GM23338 (cell line): ENCODE measurements around the gene MYOM3. TPM values are rescaled to one million over a fixed set of nuclear protein-coding genes. Genes with fewer than 3 reads are reported as not detected.
A peak's percentile ranks its signal among the peaks of the same experiment; 100 is the strongest.

Experiments used
- ATAC-seq: fragments of 200-7000 bp; cut with Tn5 transposase; 3 replicates; pipeline ENCODE4 v1.9.1; 2020
- DNase-seq: peaks from one replicate; pipeline ENCODE4 v3.0.0-alpha.2; 2015; ENCODE audit warnings: low spot score
- H2AFZ ChIP-seq: fragments of 200-600 bp; sonication (generic); 2 replicates; pipeline ENCODE4 v1.8.0; 2016; ENCODE audit warnings: antibody characterized with exemption, mild to moderate bottlenecking, moderate library complexity
- H3F3A ChIP-seq: fragments of 200-600 bp; sonication (generic); replicated peaks from 2 replicates; pipeline ENCODE4 v1.8.0; 2017; ENCODE audit warnings: antibody characterized with exemption, mixed run types, low read depth
- H3K27ac ChIP-seq: fragments of 200-600 bp; sonication (generic); 2 replicates; pipeline ENCODE4 v1.6.1; 2016; ENCODE audit warnings: low read depth
- H3K27me3 ChIP-seq: fragments of 200-600 bp; sonication (generic); 2 replicates; pipeline ENCODE4 v1.8.0; 2016; ENCODE audit warnings: mild to moderate bottlenecking, mixed run types, moderate library complexity; ENCODE audit not compliant: insufficient read depth
- H3K36me3 ChIP-seq: fragments of 200-600 bp; sonication (generic); 2 replicates; pipeline ENCODE4 v1.8.0; 2016; ENCODE audit warnings: mild to moderate bottlenecking; ENCODE audit not compliant: insufficient read depth
- H3K4me1 ChIP-seq: fragments of 200-600 bp; sonication (generic); 2 replicates; pipeline ENCODE4 v1.8.0; 2016; ENCODE audit warnings: mild to moderate bottlenecking, moderate library complexity; ENCODE audit not compliant: insufficient read depth
- H3K4me2 ChIP-seq: fragments of 200-600 bp; sonication (generic); 2 replicates; pipeline ENCODE4 v1.7.1; 2017; ENCODE audit warnings: mixed run types
- H3K4me3 ChIP-seq: fragments of 200-600 bp; sonication (generic); 2 replicates; pipeline ENCODE4 v1.6.1; 2016; ENCODE audit warnings: mixed run types
- H3K79me2 ChIP-seq: fragments of 200-600 bp; sonication (generic); replicated peaks from 2 replicates; pipeline ENCODE4 v1.8.0; 2017; ENCODE audit warnings: mild to moderate bottlenecking; ENCODE audit not compliant: insufficient read depth
- H3K9me2 ChIP-seq: fragments of 200-600 bp; sonication (generic); 2 replicates; pipeline ENCODE4 v1.8.0; 2017; ENCODE audit not compliant: insufficient read depth
- H4K20me1 ChIP-seq: fragments of 200-600 bp; sonication (generic); replicated peaks from 2 replicates; pipeline ENCODE4 v1.8.0; 2017; ENCODE audit warnings: mild to moderate bottlenecking; ENCODE audit not compliant: insufficient read depth
- H3K27ac Mint-ChIP-seq: 2 replicates; pipeline ENCODE4 v1.8.0; 2020; ENCODE audit warnings: inconsistent platforms, mild to moderate bottlenecking, moderate library complexity, mixed read lengths
- H3K27me3 Mint-ChIP-seq: 3 replicates; pipeline ENCODE4 v1.8.0; 2022; ENCODE audit warnings: low read depth, mild to moderate bottlenecking, moderate library complexity, mixed read lengths, inconsistent platforms; ENCODE audit not compliant: insufficient read depth, poor library complexity
- H3K36me3 Mint-ChIP-seq: 3 replicates; pipeline ENCODE4 v1.8.0; 2021; ENCODE audit warnings: low read depth, mild to moderate bottlenecking, inconsistent platforms, moderate library complexity, mixed read lengths
- H3K4me1 Mint-ChIP-seq: 3 replicates; pipeline ENCODE4 v1.8.0; 2020; ENCODE audit warnings: mild to moderate bottlenecking, inconsistent platforms, mixed read lengths
- H3K4me3 Mint-ChIP-seq: 3 replicates; pipeline ENCODE4 v1.8.0; 2021; ENCODE audit warnings: moderate library complexity, mild to moderate bottlenecking, inconsistent platforms, mixed read lengths
- H3K9me3 Mint-ChIP-seq: 3 replicates; pipeline ENCODE4 v1.8.0; 2020; ENCODE audit warnings: moderate library complexity, mild to moderate bottlenecking, inconsistent platforms, mixed read lengths
- CREB1 ChIP-seq: fragments of 250-450 bp; sonication (Bioruptor Pico); IDR thresholded peaks from 2 replicates; pipeline ENCODE4 v1.5.0; 2020; ENCODE audit warnings: low read depth, mild to moderate bottlenecking, moderate library complexity
- EZH2 ChIP-seq: fragments of 200-600 bp; sonication (generic); IDR thresholded peaks from one replicate; pipeline ENCODE4 v1.8.0; 2017; ENCODE audit warnings: antibody characterized with exemption, mild to moderate bottlenecking, low read depth; ENCODE audit not compliant: unreplicated experiment
- EZH2phosphoT487 ChIP-seq: fragments of 200-600 bp; sonication (generic); IDR thresholded peaks from one replicate; pipeline ENCODE4 v1.8.1; 2018; ENCODE audit warnings: antibody characterized with exemption; ENCODE audit not compliant: unreplicated experiment
- JUNB ChIP-seq: IDR thresholded peaks from one replicate; pipeline ENCODE4 v1.6.1; 2016; ENCODE audit warnings: antibody characterized with exemption; ENCODE audit not compliant: unreplicated experiment
- NANOG ChIP-seq: IDR thresholded peaks from 2 replicates; pipeline ENCODE4 v1.6.1; 2016; ENCODE audit warnings: antibody characterized with exemption, borderline replicate concordance
- POLR2AphosphoS5 ChIP-seq: IDR thresholded peaks from 2 replicates; pipeline ENCODE4 v1.6.1; 2016; ENCODE audit warnings: antibody characterized with exemption, low read depth
- ZNF114 ChIP-seq: fragments of 250-450 bp; sonication (Bioruptor Pico); IDR thresholded peaks from 2 replicates; pipeline ENCODE4 v1.5.0; 2020; ENCODE audit warnings: mild to moderate bottlenecking, moderate library complexity
- ZNF331 ChIP-seq: fragments of 250-450 bp; sonication (Bioruptor Pico); IDR thresholded peaks from 2 replicates; pipeline ENCODE4 v1.5.0; 2020; ENCODE audit warnings: low read depth, mild to moderate bottlenecking, moderate library complexity
- polyA plus RNA-seq: library from polyadenylated mRNA; unstranded; fragments of >200 nt; fragmentation: Nextera tagmentation; extraction: Ambion mirVana; gene quantifications from 2 replicates; pipeline ENCODE4 v1.2.1, GENCODE V29; 2016
- total RNA-seq: library from RNA; depleted of rRNA; stranded (reverse); fragments of >200 nt; shearing (Covaris generic); gene quantifications from 2 replicates; pipeline ENCODE4 v1.2.3, GENCODE V29; 2014
- TF ChIP-seq, protein P1 (sequence below): IDR thresholded peaks from 2 replicates; pipeline ENCODE4 v1.6.1; 2016; ENCODE audit warnings: antibody characterized with exemption
- TF ChIP-seq, protein P2 (sequence below), 2 experiments: fragments of 200-600 bp in 1 of 2; sonication (generic) in 1 of 2; conservative IDR thresholded peaks; 2 replicates each; pipeline versions ENCODE4 v1.5.1 to v1.6.1; 2016 to 2017; ENCODE audit warnings: antibody characterized with exemption in 2 of 2, low read depth in 2 of 2, mild to moderate bottlenecking in 2 of 2, moderate library complexity in 1 of 2

Gene MYOM3
- total and polyA plus RNA-seq, 2 experiments from 2014 or later: not detected

DNA sequence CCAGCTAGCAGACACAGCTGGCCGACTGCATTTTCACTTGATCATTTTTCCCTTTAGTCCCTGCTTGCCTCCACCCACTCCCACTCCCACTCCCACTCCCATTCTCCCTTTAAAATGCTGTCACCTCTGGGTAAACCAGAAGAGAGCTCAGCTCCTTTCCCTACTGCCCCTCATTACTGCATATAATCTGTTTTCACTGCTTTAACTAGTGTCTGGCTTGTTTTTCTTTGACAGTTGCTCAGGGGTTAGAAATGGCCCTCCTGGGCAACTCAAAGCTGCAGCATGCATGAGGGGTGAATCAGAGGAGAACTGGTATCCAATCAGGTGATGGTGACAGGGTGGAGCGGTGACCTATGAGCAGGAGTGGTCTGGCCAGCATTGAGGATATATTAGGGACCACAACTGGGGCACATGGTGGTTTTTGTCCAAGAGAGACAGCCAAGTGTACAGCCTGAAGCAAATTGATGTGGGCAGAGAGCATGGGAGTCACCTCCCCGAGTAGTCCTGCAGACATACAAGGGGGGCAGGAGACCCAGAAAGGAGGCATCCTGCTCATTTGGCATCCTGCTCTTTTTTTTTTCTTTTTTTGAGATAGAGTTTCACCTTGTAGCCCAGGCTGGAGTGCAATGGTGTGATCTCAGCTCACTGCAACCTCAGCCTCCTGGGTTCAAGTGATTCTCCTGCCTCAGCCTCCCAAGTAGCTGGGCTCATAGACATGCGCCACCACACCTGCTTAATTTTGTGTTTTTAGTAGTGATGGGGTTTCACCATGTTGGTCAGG lies 89.2 kb downstream of the MYOM3 start:
- H3K36me3 Mint-ChIP-seq: no peaks in the 10 kb centered on the region
- H3K4me3 Mint-ChIP-seq: no peak overlapping the region
- no peaks in the 10 kb centered on the region for H3F3A ChIP-seq
- no peak overlapping the region for H3K27ac Mint-ChIP-seq
- no peaks in the 10 kb centered on the region for H3K36me3 ChIP-seq
- H3K4me1 ChIP-seq: peaks cover 16% of the 10 kb centered on the region; the same call in 1 of the 2 replicates
- no peaks in the 10 kb centered on the region for H3K27me3 ChIP-seq
- H3K27ac ChIP-seq: no peak overlapping the region
- H2AFZ ChIP-seq: no peak overlapping the region
- no peaks in the 10 kb centered on the region for H3K9me3 Mint-ChIP-seq
- DNase-seq (no peak), ATAC-seq (no peak)
- no peak overlapping the region for H3K4me2 ChIP-seq
- no peak overlapping the region for H3K4me3 ChIP-seq
- 0 out of 2 replicates have a peak, but pooled peaks cover 4% of the 10 kb centered on the region for H3K9me2 ChIP-seq
- TF ChIP-seq, protein P1, sequence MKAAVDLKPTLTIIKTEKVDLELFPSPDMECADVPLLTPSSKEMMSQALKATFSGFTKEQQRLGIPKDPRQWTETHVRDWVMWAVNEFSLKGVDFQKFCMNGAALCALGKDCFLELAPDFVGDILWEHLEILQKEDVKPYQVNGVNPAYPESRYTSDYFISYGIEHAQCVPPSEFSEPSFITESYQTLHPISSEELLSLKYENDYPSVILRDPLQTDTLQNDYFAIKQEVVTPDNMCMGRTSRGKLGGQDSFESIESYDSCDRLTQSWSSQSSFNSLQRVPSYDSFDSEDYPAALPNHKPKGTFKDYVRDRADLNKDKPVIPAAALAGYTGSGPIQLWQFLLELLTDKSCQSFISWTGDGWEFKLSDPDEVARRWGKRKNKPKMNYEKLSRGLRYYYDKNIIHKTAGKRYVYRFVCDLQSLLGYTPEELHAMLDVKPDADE: no peak
- TF ChIP-seq ZNF331 (CRISPR knock-in tag): no peak
- no peak for TF ChIP-seq EZH2
- H3K79me2 ChIP-seq: no peaks in the 10 kb centered on the region
- H4K20me1 ChIP-seq: no peaks in the 10 kb centered on the region
- H3K27me3 Mint-ChIP-seq: peaks cover 17% of the 10 kb centered on the region
- H3K4me1 Mint-ChIP-seq: peaks cover 21% of the 10 kb centered on the region

DNA sequence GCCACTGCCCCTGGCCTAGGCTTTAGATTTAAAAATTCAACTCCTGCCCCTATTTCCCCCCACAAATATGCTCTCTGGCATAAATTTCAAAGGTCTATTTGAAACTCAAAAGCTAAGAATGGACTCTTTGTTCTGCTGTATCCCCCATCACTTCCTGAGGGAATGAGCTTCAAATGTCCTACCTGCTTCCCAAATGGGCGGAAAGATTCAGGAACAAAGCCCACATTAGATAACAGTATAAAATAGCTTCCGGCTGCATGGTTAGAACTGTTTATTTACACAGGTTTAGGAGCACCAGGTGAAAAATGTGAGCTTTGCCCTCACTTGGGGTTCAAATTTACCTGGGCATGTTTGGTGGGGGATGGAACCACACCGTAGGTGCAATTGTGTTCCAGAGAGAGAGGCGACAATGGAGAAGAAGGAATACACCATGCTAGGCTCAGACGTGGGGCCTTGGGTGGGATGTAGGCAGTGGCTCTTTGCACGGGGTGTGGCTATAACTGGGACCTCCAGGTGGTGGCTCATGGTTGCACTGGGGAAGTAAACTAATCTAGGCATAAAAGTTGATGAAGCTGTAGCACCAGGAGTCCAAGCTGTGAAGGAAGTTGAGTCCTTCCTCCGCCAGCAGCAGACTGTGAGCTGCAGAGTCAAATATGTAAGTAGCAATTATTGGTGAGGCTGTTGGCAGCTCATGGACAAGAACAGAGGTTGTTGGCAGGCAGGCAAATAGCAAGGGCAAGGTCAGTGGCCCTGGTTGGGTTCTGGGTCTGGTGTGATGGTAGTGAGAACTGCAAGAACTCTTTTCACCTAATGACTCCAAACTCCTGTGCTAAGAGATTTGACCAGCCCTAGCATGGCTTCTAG lies 90.3 kb downstream of the MYOM3 start:
- H3K27ac Mint-ChIP-seq: no peak overlapping the region

DNA sequence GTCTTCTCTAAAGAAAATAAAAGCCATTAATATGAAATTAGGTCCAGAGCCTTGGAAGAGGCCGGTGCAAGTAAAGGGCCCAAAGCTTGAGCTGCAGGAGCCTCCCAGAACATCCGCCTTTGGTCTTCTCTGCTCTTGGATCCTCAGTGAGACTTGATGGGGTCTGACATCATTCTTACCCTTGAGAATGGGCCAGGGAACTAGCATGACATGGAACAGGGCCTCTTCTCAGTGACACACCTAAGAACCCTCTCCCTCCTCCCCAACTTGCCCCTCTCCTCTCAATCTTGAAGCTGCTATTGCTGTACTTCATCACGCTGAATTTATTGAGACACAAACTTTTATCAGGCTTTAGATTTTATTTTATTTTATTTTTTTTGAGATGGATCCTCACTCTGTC lies 91.5 kb downstream of the MYOM3 start:
- no peaks in the 10 kb centered on the region for H3K27me3 ChIP-seq
- no peak overlapping the region for H3K4me2 ChIP-seq
- Mint-ChIP-seq H3K4me1 (peaks cover 21% of the 10 kb centered on the region), H3K27me3 (peaks cover 10% of the 10 kb centered on the region), H3K4me3 (no peak overlapping the region), H3K9me3 (no peaks in the 10 kb centered on the region), H3K36me3 (no peaks in the 10 kb centered on the region), H3K27ac (no peak overlapping the region)
- peaks cover 16% of the 10 kb centered on the region; the same call in 1 of the 2 replicates for H3K4me1 ChIP-seq
- DNase-seq (no peak), ATAC-seq (no peak)
- no peaks in the 10 kb centered on the region for H3K79me2 ChIP-seq
- no peak overlapping the region for H3K4me3 ChIP-seq
- H3F3A ChIP-seq: no peaks in the 10 kb centered on the region
- no peaks in the 10 kb centered on the region for H4K20me1 ChIP-seq
- H3K27ac ChIP-seq: no peak overlapping the region
- 0 out of 2 replicates have a peak, but pooled peaks cover 4% of the 10 kb centered on the region for H3K9me2 ChIP-seq
- H2AFZ ChIP-seq: no peak overlapping the region
- H3K36me3 ChIP-seq: no peaks in the 10 kb centered on the region
- TF ChIP-seq EZH2phosphoT487 (no peak), ZNF331 (CRISPR knock-in tag) (no peak), ZNF114 (CRISPR knock-in tag) (no peak), NANOG (no peak), CREB1 (no peak), EZH2 (no peak), JUNB (no peak), POLR2AphosphoS5 (no peak)
- TF ChIP-seq, protein P2, sequence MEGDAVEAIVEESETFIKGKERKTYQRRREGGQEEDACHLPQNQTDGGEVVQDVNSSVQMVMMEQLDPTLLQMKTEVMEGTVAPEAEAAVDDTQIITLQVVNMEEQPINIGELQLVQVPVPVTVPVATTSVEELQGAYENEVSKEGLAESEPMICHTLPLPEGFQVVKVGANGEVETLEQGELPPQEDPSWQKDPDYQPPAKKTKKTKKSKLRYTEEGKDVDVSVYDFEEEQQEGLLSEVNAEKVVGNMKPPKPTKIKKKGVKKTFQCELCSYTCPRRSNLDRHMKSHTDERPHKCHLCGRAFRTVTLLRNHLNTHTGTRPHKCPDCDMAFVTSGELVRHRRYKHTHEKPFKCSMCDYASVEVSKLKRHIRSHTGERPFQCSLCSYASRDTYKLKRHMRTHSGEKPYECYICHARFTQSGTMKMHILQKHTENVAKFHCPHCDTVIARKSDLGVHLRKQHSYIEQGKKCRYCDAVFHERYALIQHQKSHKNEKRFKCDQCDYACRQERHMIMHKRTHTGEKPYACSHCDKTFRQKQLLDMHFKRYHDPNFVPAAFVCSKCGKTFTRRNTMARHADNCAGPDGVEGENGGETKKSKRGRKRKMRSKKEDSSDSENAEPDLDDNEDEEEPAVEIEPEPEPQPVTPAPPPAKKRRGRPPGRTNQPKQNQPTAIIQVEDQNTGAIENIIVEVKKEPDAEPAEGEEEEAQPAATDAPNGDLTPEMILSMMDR (conservative IDR thresholded peaks at IDR 0.05; ENCODE audit: low read depth in 2 of 2): no peak
- TF ChIP-seq, protein P1: no peak

More for the DNA sequence above, 90.3 kb downstream of the MYOM3 start:
- Histone ChIP-seq H4K20me1 (no peaks in the 10 kb centered on the region), H3K27ac (no peak overlapping the region), H3K4me2 (no peak overlapping the region), H3K9me2 (0 out of 2 replicates have a peak, but pooled peaks cover 4% of the 10 kb centered on the region), H2AFZ (peak overlapping the region; percentile 72; the same call in 1 of the 2 replicates), H3K79me2 (no peaks in the 10 kb centered on the region), H3K36me3 (no peaks in the 10 kb centered on the region), H3K4me3 (no peak overlapping the region), H3F3A (no peaks in the 10 kb centered on the region), H3K27me3 (no peaks in the 10 kb centered on the region), H3K4me1 (peaks cover 16% of the 10 kb centered on the region; the same call in 1 of the 2 replicates)
- DNase-seq: no peak
- H3K36me3 Mint-ChIP-seq: no peaks in the 10 kb centered on the region
- ATAC-seq: no peak
- peaks cover 16% of the 10 kb centered on the region for H3K27me3 Mint-ChIP-seq
- peaks cover 21% of the 10 kb centered on the region for H3K4me1 Mint-ChIP-seq
- no peak for TF ChIP-seq POLR2AphosphoS5
- no peak for TF ChIP-seq CREB1
- TF ChIP-seq ZNF114 (CRISPR knock-in tag): no peak
- TF ChIP-seq JUNB: no peak
- TF ChIP-seq EZH2: no peak
- H3K4me3 Mint-ChIP-seq: no peak overlapping the region; the same call in 2 of the 3 replicates
- no peaks in the 10 kb centered on the region for H3K9me3 Mint-ChIP-seq
